ENCODE measurements around the gene CCDC86.
A peak's percentile ranks its signal among the peaks of the same experiment; 100 is the strongest.

Gene CCDC86

GRCh38 chr11:60899046-60899936 is 57.4 kb downstream of the CCDC86 start:
- DNase-seq: peak; percentile 61

DNA sequence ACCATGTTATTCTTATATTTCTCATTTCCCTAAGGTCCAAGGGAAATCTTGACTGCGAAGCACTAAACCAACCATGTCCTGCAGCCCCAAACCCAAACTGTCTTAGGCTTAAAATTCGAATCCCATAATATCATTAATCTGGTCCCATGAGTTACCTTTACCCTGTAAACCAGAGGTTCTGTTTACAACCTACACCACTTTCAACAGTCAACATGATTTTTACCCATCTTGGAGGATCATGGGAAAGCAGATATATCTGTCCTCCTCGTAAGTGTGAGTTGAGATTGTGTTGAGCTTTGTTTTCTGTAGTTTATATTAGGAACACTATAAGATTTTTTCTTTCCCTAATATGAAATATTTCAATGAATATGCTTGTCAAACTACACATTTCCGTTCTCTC is 58.1 kb downstream of the CCDC86 start:
- DNase-seq: no peak
